K562 (cell line): ENCODE results near the gene CNRIP1. TPM values are rescaled to one million over a fixed set of nuclear protein-coding genes. Genes with fewer than 3 reads are reported as not detected.
A peak's percentile ranks its signal among the peaks of the same experiment; 100 is the strongest.

Experiments
- ATF1 ChIP-seq, 2 experiments: fragments of 450-650 bp in 1 of 2; IDR thresholded peaks; 2 replicates each; pipeline ENCODE4 v1.6.1; 2016; ENCODE audit warnings: missing compliant biosample characterization in 1 of 2, missing genetic modification characterization in 1 of 2
- HNRNPLL ChIP-seq: fragments of 200-400 bp; formaldehyde crosslinking; IDR thresholded peaks from 2 replicates; pipeline ENCODE4 v1.6.1; 2017; ENCODE audit warnings: low read length, low read depth, mild to moderate bottlenecking; ENCODE audit not compliant: poor library complexity, severe bottlenecking
- KLF13 ChIP-seq: fragments of 450-650 bp; IDR thresholded peaks from 2 replicates; pipeline ENCODE4 v1.6.1; 2016; ENCODE audit warnings: missing genetic modification characterization, low read depth, mild to moderate bottlenecking, missing compliant biosample characterization, moderate library complexity, borderline replicate concordance
- MGA ChIP-seq: fragments of 450-650 bp; IDR thresholded peaks from 2 replicates; pipeline ENCODE4 v1.6.1; 2016; ENCODE audit warnings: mild to moderate bottlenecking, moderate library complexity
- RBFOX2 ChIP-seq: fragments of 200-400 bp; formaldehyde crosslinking; IDR thresholded peaks from 2 replicates; pipeline ENCODE4 v1.6.1; 2017; ENCODE audit warnings: low read depth, mild to moderate bottlenecking, low read length, moderate library complexity
- ZNF407 ChIP-seq: fragments of 450-650 bp; IDR thresholded peaks from 2 replicates; pipeline ENCODE4 v1.6.1; 2016; ENCODE audit warnings: low read depth
- polyA plus RNA-seq, 8 experiments: library from polyadenylated mRNA; depleted of rRNA in 4 of 8; stranded (reverse) in 5 of 8; unstranded in 3 of 8; fragments of >200 nt; fragmentation: Nextera tagmentation in 2 of 8; fragmentation: Illumina TruSeq in 1 of 8; extraction: Ambion mirVana in 2 of 8; extraction: Trizol in 1 of 8; gene quantifications; 2 replicates each; pipeline versions ENCODE4 v1.2.1 to v1.2.3, GENCODE V29; 2011 to 2014; ENCODE audit warnings: inconsistent platforms in 1 of 8, missing spikeins in 1 of 8
- total RNA-seq, 7 experiments: library from RNA; depleted of rRNA in 6 of 7; stranded (reverse); fragments of >200 nt in 6 of 7; fragmentation: Illumina TruSeq in 2 of 7; extraction: Trizol in 2 of 7; gene quantifications; 2 replicates each; pipeline versions ENCODE4 v1.2.1 to v1.2.3, GENCODE V29; 2011 to 2021; ENCODE audit warnings: low replicate concordance in 1 of 7

The CNRIP1 gene
- total and polyA plus RNA-seq, 9 of the 15 experiments (the other 6 are each of a cell fraction or from before 2014, with no cell fraction given) = 0.59 to 2.1 (median 1.5) TPM

GRCh38 chr2:68252400-68253218, 67.1 kb downstream of the CNRIP1 start, which contains the start of gene PPP3R1 (continued):
- TF ChIP-seq MGA (peak; percentile 74), ZNF407 (no peak), ATF1 (CRISPR knock-in tag; IDR thresholded peaks at IDR 0.05) (0 out of 2 replicates have a peak, but pooled peaks have one; percentile 21), ATF1 (tag; IDR thresholded peaks at IDR 0.05) (peak; percentile 86), KLF13 (peak; percentile 50; the same call in 1 of the 2 replicates), HNRNPLL (peak; percentile 69), RBFOX2 (peak; percentile 89)
